Panc1 (cell line): Measurements from ENCODE around the gene FAM24A.

Source experiments
- CTCF ChIP-seq: fragments of 450-650 bp; IDR thresholded peaks from 2 replicates; pipeline ENCODE4 v1.5.1; 2017; ENCODE audit warnings: mild to moderate bottlenecking
- POLR2AphosphoS5 ChIP-seq: IDR thresholded peaks from 2 replicates; pipeline ENCODE4 v1.6.1; 2012; ENCODE audit warnings: mild to moderate bottlenecking, low read depth, low read length, moderate library complexity
- REST ChIP-seq, 2 experiments: IDR thresholded peaks; 2 replicates each; pipeline ENCODE4 v1.6.1; 2011 to 2012; ENCODE audit warnings: low read depth in 2 of 2, control low read depth in 1 of 2, low read length in 1 of 2, mild to moderate bottlenecking in 1 of 2, moderate library complexity in 1 of 2; ENCODE audit not compliant: insufficient read depth in 1 of 2
- SIN3A ChIP-seq: IDR thresholded peaks from 2 replicates; pipeline ENCODE4 v1.6.1; 2012; ENCODE audit warnings: low read depth, mild to moderate bottlenecking, low read length, moderate library complexity, borderline replicate concordance; ENCODE audit not compliant: insufficient read depth
- TCF7L2 ChIP-seq: IDR thresholded peaks from 2 replicates; pipeline ENCODE4 v1.6.1; 2011; ENCODE audit warnings: mild to moderate bottlenecking, low read depth, low read length, inconsistent platforms

- TF ChIP-seq CTCF (no peak), POLR2AphosphoS5 (peak; percentile 89), REST (IDR thresholded peaks at IDR 0.05; ENCODE audit: insufficient read depth in 1 of 2, low read depth in 2 of 2, low read length in 1 of 2) (peak in 1 of 2 experiments; percentile 32; a peak in 1 of 4 replicates), SIN3A (peak; percentile 84; the same call in 1 of the 2 replicates), TCF7L2 (peak; percentile 98)
Measured at GRCh38 chr10:122953902-122954730, 43.7 kb downstream of the FAM24A start, which contains the start of gene C10orf88.
